Stimulated activated CD8-positive, alpha-beta memory T cell treated with anti-CD3 and anti-CD28 coated beads, Interleukin-12 subunit alpha, Interleukin-12 subunit beta, amount 100 ng/mL, for 24 hours (primary cell): ENCODE measurements around the gene STK32B.
"Not testable (repeated sequence)": the region's sequence is repeated elsewhere in the genome, so short reads cannot be mapped to it uniquely, and the experiment has no call there.

Source experiments
- DNase-seq: peaks from one replicate; pipeline ENCODE4 v3.0.0-alpha.2; 2020; ENCODE audit errors: extremely low read depth

Gene STK32B

DNA sequence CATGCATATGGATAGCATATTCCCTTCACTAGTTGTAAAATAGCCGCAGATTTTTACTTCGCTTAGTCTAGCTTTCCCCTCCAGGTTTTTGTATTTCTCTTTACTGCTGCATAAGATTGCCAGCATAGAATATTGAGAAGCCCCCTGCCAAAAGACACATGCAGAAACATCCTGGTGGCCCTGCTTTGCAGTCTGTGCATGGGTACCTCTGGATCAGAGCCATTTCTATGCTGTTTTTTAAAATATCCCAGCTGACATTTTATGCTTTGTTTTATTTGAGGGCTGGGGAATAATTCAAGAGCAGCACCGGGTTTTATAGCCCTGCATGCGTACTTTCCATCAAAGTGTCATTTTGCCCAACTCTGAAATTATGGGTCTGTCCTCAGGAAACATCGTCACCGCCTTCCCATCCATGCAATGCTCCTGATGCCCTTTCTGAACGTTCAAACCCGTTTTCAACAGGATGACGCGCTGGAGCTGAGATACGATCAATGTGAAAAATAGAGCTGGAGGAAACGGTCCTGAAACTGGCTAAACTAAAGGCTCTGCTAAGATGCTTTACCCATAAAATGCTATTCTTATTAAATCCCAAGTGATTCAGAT lies 342.7 kb downstream of the STK32B start:
- DNase-seq, result no peak

DNA sequence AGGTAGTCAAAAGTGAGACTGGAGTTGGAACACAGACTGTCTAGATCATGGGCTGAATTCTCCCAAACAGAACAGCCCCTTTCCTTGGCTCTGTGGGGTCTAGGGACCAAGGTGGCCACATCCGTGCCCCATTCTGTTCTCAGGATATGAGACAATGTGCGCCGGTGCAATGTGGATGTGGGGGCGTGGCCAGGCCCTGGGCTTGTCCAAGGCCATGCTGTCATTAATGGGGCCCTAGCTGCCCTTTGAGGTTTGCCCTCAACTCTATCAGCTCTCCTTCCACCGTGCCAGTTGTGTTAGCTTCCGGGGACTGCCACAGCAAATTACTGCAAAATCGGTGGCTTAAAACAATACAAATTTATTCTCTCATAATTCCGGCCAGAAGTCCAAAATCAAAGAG lies 344.5 kb downstream of the STK32B start:
- DNase-seq, result no peak

DNA sequence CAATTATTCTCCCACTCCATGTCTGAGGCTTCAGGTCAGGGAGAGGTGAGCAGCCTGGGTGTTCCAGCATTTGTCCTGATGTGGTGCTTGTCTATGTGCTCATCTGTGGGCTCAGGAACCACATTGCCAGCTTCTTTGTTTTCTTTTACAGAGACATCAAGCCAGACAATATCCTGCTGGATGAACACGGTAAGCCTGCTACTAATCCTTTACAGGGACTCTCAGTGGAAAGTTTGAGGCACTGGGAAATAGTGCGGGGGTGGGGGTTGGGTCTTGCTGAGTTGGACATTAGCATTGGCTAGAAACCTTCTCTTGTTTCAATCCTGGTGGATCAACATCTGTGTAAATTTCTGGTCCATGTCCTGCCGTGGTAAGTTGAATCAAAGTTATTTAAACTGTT lies 346.8 kb downstream of the STK32B start:
- DNase-seq, result no peak

DNA sequence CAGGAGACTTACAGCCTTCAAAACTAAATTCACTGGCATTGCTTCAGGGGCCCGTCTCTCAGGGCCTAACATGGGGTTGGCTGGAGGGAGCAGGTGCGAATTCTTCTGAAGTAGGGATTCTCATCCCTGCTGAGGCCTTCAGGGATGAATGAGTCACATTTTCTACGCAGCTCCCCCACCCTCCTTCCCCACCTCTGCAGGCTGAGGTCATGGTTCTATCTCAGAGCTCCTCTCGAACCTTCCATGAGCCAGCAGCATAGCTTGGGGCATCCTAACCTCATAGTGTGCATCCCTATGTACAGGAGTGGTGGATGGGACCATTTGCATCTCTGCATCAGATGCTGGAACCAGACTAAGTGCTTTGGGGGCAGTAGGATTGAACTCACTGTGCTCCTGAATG lies 347.8 kb downstream of the STK32B start:
- no peak for DNase-seq

DNA sequence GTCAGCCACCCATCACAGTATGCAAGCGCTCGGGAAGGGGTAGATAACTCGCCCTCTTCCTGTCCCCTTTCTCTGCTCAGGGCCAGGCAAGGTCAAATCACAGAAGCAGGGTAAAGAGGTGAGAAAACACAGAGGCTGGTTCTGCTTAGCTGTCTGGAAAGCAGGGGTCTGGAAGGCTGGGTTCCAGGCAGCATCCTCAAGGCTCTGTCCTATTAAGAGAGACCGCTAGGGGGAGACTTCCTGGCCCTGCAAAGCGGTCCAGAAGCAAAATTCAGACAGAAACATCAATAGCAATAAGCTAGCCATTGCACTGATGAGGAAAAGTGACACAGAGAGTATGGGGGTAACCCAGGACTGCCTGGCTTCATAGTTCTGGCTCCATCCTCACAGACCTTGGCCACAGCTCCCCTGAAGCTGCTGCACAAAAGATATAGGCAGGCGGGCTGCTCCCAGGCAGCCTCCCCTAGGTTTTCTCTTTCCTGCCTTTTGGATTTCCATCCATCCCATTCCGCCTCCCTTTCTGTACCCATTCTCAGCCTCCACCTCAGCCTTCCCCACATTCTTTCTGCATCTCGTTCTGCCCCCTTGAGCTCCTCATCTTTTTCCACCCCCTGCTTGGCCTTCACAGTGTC lies 348.6 kb downstream of the STK32B start:
- DNase-seq, result no peak

DNA sequence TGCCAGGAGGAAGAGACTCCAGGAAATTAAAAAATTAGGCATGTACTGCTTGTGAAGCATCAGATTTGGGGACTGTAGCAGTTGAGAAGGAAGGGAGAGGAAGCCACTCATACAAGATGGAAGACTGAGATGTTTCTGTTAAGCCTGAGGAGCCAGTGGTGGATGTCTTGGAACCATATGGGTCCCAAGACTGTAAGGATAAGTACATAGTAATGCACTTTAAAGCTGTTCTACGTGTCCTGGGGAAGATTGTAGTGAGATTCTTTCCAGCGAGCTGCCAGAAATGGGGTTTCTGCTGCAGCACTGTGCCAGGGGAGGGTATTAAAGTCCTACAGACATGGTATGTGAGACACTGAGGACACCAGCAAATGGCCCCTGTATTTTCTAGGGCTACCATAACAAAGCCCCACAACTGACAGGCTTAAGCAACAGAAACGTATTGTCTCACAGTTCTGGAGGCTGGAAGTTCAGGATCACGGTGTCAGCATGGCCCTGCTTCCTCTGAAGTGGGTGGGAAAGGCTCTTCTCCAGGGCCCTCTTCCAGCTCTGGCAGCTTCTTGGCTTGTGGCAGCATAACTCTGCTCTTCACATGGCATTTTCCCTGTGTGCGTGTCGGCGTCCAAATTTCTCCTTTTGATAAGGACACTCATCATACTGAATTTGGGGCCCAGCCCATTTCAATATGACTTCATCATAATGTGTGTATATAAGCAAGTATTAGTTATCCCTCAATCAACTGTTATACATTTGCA lies 352.6 kb downstream of the STK32B start:
- DNase-seq, result no peak

DNA sequence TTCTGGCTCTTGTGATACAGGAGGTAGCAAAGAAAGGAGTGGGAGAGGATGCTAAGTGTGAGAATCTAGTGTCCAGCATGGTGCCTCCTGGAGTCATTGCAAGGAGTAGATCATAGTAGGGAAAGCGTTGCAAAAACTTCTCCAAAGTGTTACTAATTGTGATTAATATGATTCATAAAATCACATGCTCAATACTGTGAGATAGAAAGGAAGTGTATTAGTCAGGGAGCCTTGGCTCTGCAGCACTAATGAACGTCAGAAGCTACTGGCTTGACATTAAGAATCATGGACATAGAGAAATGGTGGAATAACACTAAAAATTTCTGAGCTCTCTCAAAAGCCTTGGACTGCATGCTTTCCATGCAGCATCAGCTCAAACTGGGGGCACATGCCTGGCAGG lies 358.0 kb downstream of the STK32B start:
- DNase-seq, result no peak

DNA sequence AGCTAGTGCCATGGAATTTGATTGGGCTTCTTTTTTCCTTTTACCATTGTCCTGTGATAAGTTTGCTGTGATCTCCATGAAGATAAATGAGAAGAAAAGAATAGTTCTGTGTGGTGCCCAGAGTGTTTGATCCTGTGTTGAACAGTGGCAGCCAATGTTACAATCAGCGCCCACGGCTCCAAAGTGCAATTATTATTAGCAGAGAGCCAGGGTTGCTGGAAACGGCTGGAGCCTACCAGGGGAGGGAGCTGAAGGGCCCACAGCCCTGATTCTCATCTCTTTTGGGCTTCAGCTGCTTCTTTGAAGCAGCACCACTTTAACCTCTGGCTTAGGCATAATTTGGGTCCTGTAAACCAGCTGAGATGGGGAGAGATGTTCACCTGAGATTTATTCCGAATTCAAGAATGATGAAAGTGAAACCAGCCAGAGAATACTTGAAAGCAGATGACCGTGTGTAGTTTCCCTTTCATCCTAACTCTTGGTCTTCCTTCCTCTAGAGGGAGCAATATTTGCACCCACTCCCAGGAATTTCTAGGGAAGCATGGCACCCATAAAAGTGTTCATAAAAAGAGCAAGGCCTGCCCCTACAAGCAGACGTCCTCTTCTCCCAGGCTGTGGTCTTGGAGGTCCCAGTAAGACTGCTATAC lies 358.8 kb downstream of the STK32B start:
- DNase-seq, result no peak

DNA sequence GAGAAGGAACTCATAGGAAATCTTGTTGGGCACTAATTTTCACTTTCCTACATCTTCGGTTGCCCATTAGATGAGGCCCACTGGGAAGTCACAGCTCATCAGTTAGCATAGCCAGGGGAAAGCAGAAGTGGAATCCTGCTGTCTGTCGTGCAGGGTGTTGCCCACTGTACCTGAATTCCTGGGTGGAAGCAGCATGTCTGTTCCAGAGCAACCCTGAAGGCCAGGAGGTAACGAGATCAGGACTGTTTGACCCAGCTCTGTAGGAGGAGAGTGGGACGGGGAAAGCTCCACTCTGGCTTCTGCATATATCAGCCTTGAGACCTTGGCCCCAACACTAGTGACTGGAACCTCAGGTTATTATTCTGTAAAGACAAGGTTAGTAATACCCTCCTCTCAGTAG lies 361.0 kb downstream of the STK32B start:
- DNase-seq, result no peak

DNA sequence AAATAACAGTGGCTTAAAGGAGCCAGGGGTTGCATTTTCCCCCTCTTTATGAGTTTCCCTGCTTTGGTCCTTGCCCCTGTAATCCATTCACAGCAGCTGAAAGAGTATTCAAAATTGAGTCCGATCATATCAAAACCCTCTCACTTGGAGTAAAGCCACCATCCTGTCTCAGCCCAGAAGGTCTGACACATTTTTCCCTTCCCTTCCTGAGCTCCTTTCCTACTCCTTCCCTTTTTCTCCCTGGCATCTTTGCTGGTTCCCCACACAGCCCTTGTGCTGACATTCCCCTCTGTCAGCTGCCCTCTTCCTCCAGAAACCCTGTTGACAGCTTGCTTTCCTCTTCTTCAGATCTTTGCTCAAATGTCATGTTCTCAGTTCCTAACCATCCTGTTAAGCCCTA lies 361.5 kb downstream of the STK32B start:
- no peak for DNase-seq

DNA sequence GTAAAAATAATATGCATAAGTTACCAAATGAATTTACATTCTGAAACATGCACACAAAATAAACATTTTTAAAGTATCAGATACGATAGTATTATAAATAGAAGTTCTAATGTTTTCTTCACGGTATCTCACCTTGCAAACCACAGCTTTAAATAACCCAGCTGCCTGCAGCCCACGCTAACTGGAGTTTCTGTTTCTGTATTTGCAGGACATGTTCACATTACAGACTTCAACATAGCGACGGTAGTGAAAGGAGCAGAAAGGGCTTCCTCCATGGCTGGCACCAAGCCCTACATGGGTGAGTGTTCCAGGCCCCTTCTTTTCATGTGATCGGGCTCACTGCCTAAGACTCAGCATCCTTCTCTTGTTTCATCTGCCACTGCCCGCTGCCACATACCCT lies 365.4 kb downstream of the STK32B start:
- DNase-seq, result no peak

DNA sequence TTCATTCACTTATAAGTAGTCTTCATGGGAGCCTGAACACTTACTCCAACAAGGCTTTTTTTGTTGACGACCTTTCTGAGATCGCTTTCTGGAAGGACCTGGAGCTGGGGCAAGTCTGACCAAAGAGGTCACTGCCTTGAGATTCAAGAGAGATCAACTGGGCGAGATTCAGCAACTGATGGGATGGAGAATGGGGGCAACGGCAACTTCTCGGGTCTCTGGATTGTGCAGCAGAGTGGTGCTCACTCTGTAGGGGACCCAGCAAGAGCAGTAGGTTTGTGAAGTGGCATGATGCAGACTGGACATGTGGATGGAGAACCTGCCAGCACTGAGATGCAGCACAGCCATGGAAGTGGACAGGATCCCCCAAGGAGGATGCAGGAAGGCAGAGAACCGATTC lies 369.0 kb downstream of the STK32B start:
- DNase-seq, result no peak

DNA sequence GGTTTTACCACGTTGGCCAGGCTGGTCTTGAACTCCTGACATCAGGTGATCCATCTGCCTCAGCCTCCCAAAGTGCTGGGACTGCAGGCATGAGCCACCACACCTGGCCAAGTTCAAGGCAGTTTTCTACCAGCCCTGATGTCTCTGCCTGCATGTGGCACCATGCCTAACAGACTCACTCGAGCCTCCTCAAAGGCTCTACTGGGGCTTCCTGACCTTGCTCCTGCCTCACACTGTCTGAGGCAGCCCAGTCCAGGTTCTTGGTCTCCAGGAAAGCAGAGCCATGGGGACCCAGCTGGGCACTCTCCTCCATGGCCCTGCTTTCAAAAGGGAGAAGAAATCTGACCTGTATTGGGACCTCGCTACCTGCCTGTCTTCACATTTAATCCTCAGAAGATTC lies 370.1 kb downstream of the STK32B start:
- no peak for DNase-seq

DNA sequence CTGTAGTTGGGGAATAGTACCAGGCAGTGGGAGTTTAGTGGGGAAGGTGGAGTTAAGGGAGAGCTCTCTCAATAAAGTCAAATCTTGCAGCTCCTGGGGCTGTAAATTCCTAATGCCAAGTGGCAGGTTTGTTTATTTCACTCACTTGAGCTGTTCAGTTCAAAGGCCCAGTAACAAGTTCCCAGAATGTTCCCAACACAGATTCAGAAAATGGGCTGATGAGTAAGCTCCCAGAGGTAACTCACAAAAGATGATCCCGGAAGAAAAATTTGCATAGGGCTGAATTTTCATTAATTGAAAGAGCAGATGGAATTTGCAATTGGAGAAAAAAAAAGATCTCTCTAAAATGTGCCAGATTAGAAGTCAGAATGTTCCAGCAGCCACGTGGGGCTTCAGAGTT lies 370.9 kb downstream of the STK32B start:
- no peak for DNase-seq

DNA sequence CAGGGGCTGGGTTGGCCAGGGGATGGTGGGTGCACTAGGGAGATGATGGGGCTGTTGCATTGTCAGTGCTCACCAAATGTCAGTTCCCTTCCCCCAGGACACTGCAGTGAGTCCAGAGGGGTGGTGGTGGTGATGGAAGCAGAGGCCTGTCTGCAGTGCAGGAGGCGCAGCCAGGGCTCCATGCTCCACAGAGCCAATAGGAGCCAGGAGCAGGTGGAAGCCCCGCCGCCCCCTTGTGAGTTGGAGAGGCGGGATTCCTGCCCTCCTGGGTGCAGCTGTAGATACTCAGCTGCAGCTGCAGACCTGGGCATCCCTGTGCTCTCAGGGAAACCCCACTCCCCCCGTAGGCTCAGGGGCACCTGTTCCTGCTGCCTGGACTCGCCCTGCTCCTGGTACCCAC lies 372.4 kb downstream of the STK32B start:
- DNase-seq, result no peak

DNA sequence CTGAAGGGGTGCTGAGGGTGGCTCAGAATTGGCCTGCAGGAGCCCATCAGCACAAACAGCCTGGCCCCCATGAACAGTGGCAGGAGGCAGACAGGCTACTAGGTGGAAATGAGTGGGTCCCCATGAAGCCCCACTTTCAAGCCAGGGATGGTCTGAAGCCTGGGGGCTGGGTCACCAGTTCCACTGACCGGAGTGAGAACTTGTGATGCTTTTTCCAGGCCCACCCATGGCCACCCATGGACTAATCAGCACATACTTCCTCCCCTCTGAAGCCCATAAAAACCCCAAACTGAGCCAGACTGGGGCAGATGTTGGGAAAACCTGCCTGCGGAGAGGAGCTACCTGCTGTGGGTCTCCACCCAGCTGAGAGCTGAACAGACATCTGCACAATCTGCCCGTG lies 372.9 kb downstream of the STK32B start:
- DNase-seq, result no peak

DNA sequence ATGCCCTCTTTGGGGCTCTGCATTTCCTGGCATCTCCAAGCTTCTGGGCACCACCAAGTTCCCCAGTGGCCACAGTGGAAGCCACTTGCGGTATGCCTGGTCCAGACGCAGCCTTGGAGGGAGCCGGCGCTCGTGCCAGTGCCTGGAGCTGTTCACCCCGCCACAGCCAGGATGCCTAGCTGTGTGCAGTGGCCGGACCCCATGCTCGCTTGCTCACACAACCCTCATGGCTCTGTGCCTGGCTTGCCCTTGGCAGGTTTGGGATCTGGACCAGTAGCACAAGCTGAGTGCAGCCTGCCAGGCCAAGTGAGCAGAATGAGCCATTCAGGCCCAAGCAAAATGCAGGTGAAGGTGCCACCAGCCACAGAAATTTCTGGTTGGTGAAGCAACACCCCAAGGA lies 373.6 kb downstream of the STK32B start:
- no peak for DNase-seq

DNA sequence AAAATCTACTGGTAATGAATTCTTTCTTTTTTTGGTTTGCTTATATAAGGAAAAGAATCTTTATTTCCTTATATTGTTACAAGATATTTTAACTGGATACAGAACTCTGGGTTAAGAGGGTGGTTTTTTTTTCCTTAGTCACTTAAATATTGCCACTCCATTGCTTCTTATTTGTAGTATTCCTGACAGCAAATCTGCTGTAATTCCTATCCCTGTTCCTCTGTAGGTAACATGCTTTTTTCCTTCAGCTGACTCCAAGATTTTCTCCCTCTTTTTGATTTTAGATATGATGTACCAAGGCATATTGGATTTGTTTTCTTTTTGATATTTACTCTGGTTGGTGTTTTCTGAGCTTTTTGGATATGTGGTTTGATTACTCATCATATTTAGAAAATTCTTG lies 378.5 kb downstream of the STK32B start:
- DNase-seq, result no peak

DNA sequence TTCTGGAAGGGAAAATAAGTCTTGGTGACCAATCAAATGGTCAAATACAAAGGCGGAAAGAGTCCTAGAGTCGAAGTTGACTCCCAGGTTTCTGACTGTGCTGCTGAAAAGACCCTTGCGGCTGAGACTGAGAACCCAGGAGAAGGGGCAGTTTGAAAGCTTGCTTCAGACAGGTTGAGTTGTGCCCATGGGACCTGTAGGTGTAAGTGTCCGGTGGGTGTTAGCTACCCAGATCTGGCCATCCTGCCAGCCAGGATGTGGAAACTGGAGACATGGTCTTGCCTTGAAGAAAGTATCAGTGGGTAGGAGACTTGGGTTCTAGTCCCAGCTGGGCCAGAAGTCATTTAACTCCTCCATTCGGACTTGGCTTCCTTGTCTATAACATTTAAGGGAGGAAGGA lies 381.9 kb downstream of the STK32B start:
- DNase-seq, result no peak

DNA sequence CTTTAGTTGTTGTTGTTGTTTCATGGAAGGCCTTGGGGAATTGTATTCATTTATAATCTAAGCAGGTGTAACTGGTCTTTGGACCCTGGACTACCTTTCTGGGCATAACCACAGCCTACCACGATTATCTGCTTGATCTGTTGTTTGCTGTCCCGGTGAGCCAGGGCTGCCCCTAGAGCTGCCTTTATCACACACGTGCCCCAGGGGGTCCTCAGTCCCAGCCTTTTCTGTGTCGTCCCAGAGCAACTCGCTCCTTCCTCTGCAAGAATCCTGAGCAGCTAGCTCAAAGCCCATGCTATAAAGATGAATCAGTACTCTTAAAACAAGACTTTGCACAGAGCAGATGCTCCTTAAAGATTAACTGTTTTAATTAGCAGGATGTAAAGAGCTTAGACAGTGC lies 383.9 kb downstream of the STK32B start:
- no peak for DNase-seq

DNA sequence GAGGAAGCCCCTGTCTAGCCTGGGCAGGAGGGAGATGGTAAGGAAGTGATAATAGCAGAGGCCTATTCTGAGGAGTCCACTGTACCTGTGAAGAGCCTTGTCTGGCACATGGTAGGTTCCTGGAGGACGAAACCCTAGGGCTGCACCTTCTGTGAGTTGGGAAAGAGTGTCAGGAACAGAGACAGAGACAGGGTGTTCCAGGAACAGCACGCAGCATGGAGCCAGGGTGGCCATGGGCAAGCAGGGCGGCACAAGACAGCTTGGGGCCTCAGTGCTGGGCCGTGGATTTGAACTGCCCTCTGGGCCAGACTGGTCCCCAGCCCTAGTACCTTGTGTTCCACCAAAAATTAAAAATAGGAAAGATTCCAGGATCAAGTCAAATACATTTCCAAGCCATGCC lies 384.5 kb downstream of the STK32B start:
- DNase-seq, result no peak

DNA sequence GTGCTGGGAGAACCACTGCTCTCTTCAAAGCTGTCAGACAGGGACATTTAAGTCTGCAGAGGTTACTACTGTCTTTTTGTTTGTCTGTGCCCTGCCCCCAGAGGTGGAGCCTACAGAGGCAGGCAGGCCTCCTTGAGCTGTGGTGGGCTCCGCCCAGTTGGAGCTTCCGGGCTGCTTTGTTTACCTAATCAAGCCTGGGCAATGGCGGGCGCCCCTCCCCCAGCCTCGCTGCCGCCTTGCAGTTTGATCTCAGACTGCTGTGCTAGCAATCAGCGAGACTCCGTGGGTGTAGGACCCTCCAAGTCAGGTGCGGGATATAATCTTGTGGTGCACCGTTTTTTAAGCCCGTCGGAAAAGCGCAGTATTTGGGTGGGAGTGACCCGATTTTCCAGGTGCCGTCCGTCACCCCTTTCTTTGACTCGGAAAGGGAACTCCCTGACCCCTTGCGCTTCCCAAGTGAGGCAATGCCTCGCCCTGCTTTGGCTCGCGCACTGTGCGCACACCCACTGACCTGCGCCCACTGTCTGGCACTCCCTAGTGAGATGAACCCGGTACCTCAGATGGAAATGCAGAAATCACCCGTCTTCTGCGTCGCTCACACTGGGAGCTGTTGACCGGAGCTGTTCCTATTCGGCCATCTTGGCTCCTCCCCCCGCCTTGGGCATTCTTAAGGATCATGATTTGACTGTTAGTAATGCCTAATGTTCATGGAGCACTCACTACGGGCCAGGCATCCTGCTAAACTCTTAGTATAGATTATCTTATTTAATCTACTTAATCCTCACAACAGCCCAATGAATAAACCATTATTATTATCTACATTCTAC lies 392.9 kb downstream of the STK32B start:
- not testable (repeated sequence) for DNase-seq
